ENCODE measurements around the gene MTUS2.

Gene MTUS2

GRCh38 chr13:29484236-29484635 is 664.1 kb downstream of the MTUS2 start:
- TF ChIP-seq, protein P1, sequence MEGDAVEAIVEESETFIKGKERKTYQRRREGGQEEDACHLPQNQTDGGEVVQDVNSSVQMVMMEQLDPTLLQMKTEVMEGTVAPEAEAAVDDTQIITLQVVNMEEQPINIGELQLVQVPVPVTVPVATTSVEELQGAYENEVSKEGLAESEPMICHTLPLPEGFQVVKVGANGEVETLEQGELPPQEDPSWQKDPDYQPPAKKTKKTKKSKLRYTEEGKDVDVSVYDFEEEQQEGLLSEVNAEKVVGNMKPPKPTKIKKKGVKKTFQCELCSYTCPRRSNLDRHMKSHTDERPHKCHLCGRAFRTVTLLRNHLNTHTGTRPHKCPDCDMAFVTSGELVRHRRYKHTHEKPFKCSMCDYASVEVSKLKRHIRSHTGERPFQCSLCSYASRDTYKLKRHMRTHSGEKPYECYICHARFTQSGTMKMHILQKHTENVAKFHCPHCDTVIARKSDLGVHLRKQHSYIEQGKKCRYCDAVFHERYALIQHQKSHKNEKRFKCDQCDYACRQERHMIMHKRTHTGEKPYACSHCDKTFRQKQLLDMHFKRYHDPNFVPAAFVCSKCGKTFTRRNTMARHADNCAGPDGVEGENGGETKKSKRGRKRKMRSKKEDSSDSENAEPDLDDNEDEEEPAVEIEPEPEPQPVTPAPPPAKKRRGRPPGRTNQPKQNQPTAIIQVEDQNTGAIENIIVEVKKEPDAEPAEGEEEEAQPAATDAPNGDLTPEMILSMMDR (IDR thresholded peaks at IDR 0.05; ENCODE audit: low read depth, low read length): no peak

DNA sequence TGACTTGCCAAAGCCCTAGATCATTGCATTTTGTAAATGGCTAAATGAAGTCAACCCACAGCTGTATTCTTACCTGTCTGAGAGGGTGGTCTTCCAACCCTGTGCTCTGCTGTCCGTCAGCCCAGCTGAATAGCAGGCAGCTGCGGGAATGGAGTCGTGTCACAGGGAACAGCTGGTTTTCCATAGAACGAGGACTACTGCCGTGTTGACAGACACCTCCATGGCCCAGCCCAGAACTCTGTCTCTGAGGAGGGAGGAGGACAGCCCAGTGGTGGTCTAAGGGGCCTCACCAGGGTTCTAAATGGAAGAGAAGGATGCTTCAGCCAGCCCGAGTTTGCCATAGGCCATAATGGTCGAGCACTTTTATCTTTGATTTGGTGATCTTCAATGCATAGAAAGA is 664.7 kb downstream of the MTUS2 start:
- TF ChIP-seq, protein P1 (IDR thresholded peaks at IDR 0.05; ENCODE audit: low read depth, low read length): no peak
- no peak for DNase-seq (ENCODE audit: extremely low read depth, low read depth)

More at GRCh38 chr13:29484236-29484635, 664.1 kb downstream of the MTUS2 start:
- no peak for DNase-seq (ENCODE audit: extremely low read depth, low read depth)

- TF ChIP-seq, protein P1 (IDR thresholded peaks at IDR 0.05; ENCODE audit: low read depth, low read length): no peak
- no peak for DNase-seq (ENCODE audit: extremely low read depth, low read depth)
Measured at GRCh38 chr13:29486551-29486950, 666.4 kb downstream of the MTUS2 start.

- TF ChIP-seq, protein P1 (IDR thresholded peaks at IDR 0.05; ENCODE audit: low read depth, low read length): no peak
- DNase-seq (ENCODE audit: extremely low read depth, low read depth): no peak
Measured at GRCh38 chr13:29487466-29488454, 667.6 kb downstream of the MTUS2 start.

- DNase-seq (ENCODE audit: extremely low read depth, low read depth): no peak
- TF ChIP-seq, protein P1 (IDR thresholded peaks at IDR 0.05; ENCODE audit: low read depth, low read length): no peak
Measured at GRCh38 chr13:29489650-29490560, 669.8 kb downstream of the MTUS2 start.

GRCh38 chr13:29490561-29490885 is 670.4 kb downstream of the MTUS2 start:
- DNase-seq (ENCODE audit: extremely low read depth, low read depth): no peak
- TF ChIP-seq, protein P1 (IDR thresholded peaks at IDR 0.05; ENCODE audit: low read depth, low read length): no peak

Measured in AG09319 (cell line).